ENCODE measurements around the gene MEF2D. TPM values are rescaled to one million over a fixed set of nuclear protein-coding genes. Genes with fewer than 3 reads are reported as not detected.

MEF2D gene
- total and polyA plus RNA-seq, 2 donors (not counting 1 experiment from before 2014, with no cell fraction given), result 65.6 to 128 TPM

DNA sequence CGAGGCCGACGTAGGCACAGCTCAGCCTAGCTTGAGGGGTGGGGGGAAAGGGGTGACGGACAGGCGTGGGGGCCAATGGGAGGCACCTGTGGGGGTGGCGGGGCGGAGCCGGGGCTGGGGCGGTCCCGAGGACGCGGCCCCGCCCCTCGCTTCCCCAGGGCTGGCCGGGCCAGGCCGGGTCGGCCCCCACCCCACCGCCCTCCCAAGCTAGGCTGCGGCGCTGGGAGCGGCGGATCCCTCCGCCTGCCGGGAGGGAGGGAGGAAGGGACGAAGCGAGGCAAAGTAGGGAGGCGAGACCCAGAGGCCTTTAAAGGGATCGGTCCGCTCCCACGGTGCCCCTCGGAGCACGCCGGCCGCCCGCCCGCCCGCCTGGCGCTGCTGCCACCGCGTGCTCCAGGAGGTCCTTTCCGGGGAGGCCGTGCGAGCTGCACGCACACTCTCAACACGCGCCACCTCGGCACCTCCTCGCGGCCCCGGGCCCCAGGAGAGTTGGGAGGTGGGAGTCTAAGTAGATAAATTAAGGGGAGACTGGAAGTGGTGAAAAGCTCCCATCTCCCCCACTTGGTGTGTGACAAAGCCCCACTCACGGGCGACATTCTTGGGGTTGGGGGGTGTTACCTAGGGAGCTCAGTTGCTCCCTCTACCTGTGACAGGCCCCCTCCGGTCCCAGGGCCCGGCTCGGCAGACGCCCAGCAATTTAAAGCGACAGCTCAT lies 375 bp upstream of the MEF2D start:
- ChIA-PET CTCF (interaction anchor here (0.6 to 11.7 kb wide), 29 partner anchors 11 to 644 kb away, joined by 3 to 383 read pairs (median 5); partner anchors contain the start of genes GON4L, GPATCH4, NAXE and TTC24), POLR2A (interaction anchor here (0.6 to 8.3 kb wide), 23 partner anchors 9 to 250 kb away, joined by 3 to 193 read pairs (median 4); partner anchors contain the start of genes GPATCH4, HDGF, MRPL24 and NAXE)
- H3K4me1 Mint-ChIP-seq, result peaks cover 78% of the 10 kb centered on the region
- Histone ChIP-seq H3K79me2 (ENCODE audit: control insufficient read depth, insufficient read depth, low read length) (peaks cover 67% of the 10 kb centered on the region), H3K4me1 (ENCODE audit: control insufficient read depth in 2 of 2, insufficient read depth in 2 of 2, low read length in 2 of 2) (peaks cover 74 to 79% of the 10 kb centered on the region in 2 donors), H3K9me3 (ENCODE audit: control extremely low read depth in 1 of 3, control insufficient read depth in 2 of 3, insufficient read depth in 1 of 3, low read length in 2 of 3) (peaks cover 0 to 5% (median 0%) of the 10 kb centered on the region in 3 donors), H4K20me1 (ENCODE audit: control insufficient read depth, insufficient read depth, low read length, poor library complexity, severe bottlenecking) (peaks cover 43% of the 10 kb centered on the region), H3K27me3 (replicated peaks in 1 of 4; ENCODE audit: control extremely low read depth in 1 of 4, control insufficient read depth in 3 of 4, insufficient read depth in 4 of 4, low read length in 3 of 4) (no peaks in the 10 kb centered on the region), H3K27ac (ENCODE audit: low read length in 2 of 2) (peak overlapping the region; percentile 94 to 96), H3K4me2 (replicated peaks; ENCODE audit: low read depth, low read length, poor library complexity, severe bottlenecking) (peak overlapping the region; percentile 94), H2AFZ (ENCODE audit: insufficient read depth, low read depth, low read length, poor library complexity, severe bottlenecking) (peak overlapping the region; percentile 66), H3K4me3 (ENCODE audit: control extremely low read depth in 1 of 5, extremely low read depth in 1 of 5, insufficient read depth in 1 of 5, low read depth in 2 of 5, low read length in 4 of 5) (peak overlapping the region; percentile 51 to 99 (median 91)), H3K9ac (ENCODE audit: low read length) (peak overlapping the region; percentile 99), H3K36me3 (replicated peaks in 1 of 2; ENCODE audit: control extremely low read depth in 1 of 2, control insufficient read depth in 1 of 2, extremely low read depth in 1 of 2, insufficient read depth in 2 of 2, low read length in 1 of 2) (no peaks in the 10 kb centered on the region)
- H3K9me3 Mint-ChIP-seq (ENCODE audit: insufficient read depth), result no peaks in the 10 kb centered on the region
- peak overlapping the region; percentile 99 for H3K27ac Mint-ChIP-seq
- intact Hi-C loops (cut with micrococcal nuclease), result loop anchor here (1.0 to 10.0 kb wide), 10 partner anchors 9 to 1176 kb away; partner anchors contain the start of genes CCT3, GPATCH4, IQGAP3 and ISG20L2
- peak overlapping the region; percentile 93 for H3K4me3 Mint-ChIP-seq
- WGBS (ENCODE audit: insufficient coverage), result under 1% methylated on average over 40 of the region's 57 CpGs
- TF ChIP-seq EZH2 (IDR thresholded peaks at IDR 0.05; ENCODE audit: borderline replicate concordance, insufficient read depth, low read depth, low read length, poor library complexity, severe bottlenecking), result no peak
- TF ChIP-seq, protein P1, sequence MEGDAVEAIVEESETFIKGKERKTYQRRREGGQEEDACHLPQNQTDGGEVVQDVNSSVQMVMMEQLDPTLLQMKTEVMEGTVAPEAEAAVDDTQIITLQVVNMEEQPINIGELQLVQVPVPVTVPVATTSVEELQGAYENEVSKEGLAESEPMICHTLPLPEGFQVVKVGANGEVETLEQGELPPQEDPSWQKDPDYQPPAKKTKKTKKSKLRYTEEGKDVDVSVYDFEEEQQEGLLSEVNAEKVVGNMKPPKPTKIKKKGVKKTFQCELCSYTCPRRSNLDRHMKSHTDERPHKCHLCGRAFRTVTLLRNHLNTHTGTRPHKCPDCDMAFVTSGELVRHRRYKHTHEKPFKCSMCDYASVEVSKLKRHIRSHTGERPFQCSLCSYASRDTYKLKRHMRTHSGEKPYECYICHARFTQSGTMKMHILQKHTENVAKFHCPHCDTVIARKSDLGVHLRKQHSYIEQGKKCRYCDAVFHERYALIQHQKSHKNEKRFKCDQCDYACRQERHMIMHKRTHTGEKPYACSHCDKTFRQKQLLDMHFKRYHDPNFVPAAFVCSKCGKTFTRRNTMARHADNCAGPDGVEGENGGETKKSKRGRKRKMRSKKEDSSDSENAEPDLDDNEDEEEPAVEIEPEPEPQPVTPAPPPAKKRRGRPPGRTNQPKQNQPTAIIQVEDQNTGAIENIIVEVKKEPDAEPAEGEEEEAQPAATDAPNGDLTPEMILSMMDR (IDR thresholded peaks at IDR 0.05), result peak; percentile 80
- peak; percentile 66 for ATAC-seq (ENCODE audit: low read depth)
- DNase-seq, result peak; percentile 97
- H3K27me3 Mint-ChIP-seq, result no peaks in the 10 kb centered on the region
